ENCODE results near the gene PTP4A2.

Gene PTP4A2

DNA sequence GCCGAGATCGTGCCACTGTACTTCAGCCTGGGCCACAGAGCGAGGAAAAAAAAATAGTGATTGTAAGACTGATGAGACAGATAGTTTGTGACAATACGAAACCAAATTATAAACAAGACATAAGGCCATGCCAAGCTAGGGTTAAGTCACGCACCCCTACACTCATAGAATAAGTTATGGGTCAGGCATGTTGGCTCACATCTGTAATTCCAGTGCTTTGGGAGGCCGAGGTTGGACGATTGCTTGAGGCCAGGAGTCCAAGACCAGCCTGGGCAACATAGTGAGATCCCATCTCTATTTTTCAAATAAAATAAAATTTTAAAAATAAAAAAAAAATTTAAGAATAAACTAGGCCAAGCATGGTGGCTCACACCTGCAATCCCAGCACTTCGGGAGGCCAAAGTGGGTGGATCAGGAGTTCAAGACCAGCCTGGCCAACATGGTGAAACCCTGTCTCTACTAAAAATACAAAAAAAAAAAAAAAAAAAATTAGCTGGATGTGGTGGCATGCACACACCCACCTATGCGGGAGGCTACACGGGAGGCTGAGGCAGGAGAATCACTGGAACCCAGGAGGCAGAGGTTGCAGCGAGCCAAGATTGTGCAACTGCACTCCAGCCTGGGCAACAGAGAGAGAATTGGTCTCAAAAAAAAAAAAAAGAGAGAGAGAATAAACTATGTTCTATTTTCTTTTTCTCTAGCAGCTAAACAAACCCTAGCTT lies 72.3 kb downstream of the PTP4A2 start:
- Histone ChIP-seq H3K9ac (no peak overlapping the region), H3K4me3 (ENCODE audit: low read depth, low read length) (no peak overlapping the region), H3K4me1 (no peaks in the 10 kb centered on the region), H3K4me2 (ENCODE audit: low read length) (no peak overlapping the region), H3K36me3 (ENCODE audit: control insufficient read depth, insufficient read depth, low read length) (no peaks in the 10 kb centered on the region), H3K79me2 (no peaks in the 10 kb centered on the region), H3K27me3 (ENCODE audit: control insufficient read depth, insufficient read depth, low read length) (no peaks in the 10 kb centered on the region), H2AFZ (no peak overlapping the region), H3K9me3 (ENCODE audit: control insufficient read depth, low read length) (no peaks in the 10 kb centered on the region), H3K27ac (no peak overlapping the region)
- TF ChIP-seq, protein P1, sequence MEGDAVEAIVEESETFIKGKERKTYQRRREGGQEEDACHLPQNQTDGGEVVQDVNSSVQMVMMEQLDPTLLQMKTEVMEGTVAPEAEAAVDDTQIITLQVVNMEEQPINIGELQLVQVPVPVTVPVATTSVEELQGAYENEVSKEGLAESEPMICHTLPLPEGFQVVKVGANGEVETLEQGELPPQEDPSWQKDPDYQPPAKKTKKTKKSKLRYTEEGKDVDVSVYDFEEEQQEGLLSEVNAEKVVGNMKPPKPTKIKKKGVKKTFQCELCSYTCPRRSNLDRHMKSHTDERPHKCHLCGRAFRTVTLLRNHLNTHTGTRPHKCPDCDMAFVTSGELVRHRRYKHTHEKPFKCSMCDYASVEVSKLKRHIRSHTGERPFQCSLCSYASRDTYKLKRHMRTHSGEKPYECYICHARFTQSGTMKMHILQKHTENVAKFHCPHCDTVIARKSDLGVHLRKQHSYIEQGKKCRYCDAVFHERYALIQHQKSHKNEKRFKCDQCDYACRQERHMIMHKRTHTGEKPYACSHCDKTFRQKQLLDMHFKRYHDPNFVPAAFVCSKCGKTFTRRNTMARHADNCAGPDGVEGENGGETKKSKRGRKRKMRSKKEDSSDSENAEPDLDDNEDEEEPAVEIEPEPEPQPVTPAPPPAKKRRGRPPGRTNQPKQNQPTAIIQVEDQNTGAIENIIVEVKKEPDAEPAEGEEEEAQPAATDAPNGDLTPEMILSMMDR (IDR thresholded peaks at IDR 0.05), result no peak

DNA sequence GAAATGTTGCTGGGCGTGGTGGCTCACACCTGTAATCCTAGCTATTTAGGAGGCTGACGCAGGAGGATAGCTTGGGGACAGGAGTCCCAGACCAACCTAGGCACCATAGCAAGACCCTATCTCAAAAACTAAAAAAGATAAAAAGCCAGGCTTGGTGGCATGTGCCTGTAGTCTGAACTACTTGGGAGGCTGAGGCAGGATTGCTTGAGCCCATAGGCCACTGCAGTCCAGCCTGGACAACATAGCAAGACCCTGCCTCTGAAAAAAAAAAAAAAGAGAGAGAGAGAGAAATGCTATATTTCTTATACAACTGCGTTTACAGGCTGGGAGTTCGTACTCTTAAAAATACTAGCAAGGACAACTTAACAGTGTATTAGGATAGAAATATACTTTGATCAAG lies 76.1 kb downstream of the PTP4A2 start:
- H3K4me1 ChIP-seq, result no peaks in the 10 kb centered on the region
- H2AFZ ChIP-seq, result no peak overlapping the region
- no peak overlapping the region for H3K4me2 ChIP-seq (ENCODE audit: low read length)
- no peaks in the 10 kb centered on the region for H3K27me3 ChIP-seq (ENCODE audit: control insufficient read depth, insufficient read depth, low read length)
- H3K36me3 ChIP-seq (ENCODE audit: control insufficient read depth, insufficient read depth, low read length), result no peaks in the 10 kb centered on the region
- H3K9ac ChIP-seq, result no peak overlapping the region
- H3K4me3 ChIP-seq (ENCODE audit: low read depth, low read length), result no peak overlapping the region
- no peaks in the 10 kb centered on the region for H3K9me3 ChIP-seq (ENCODE audit: control insufficient read depth, low read length)
- TF ChIP-seq, protein P1 (IDR thresholded peaks at IDR 0.05), result no peak
- H3K79me2 ChIP-seq, result no peaks in the 10 kb centered on the region
- H3K27ac ChIP-seq, result no peak overlapping the region

DNA sequence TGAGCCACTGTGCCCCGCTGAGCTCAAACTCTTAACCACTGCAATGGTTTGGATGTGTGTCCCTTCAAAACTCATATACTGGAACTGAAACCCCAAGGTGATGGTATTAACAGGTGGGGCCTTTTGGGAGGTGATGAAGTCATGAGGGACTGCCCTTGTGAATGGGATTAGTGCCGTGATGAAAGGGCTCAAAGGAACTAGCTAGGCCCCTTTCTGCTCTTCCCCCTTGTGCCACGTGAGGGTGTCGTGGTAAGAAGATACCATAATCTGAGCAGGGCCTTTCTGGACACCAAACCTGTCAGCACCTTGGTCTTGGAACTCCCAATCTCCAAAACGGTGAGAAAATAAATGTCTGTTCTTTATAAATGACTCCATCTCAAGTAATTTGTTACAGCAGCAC lies 76.8 kb downstream of the PTP4A2 start:
- no peak overlapping the region for H3K27ac ChIP-seq
- no peaks in the 10 kb centered on the region for H3K4me1 ChIP-seq
- no peaks in the 10 kb centered on the region for H3K36me3 ChIP-seq (ENCODE audit: control insufficient read depth, insufficient read depth, low read length)
- H3K79me2 ChIP-seq, result no peaks in the 10 kb centered on the region
- H3K9me3 ChIP-seq (ENCODE audit: control insufficient read depth, low read length), result no peaks in the 10 kb centered on the region
- no peak overlapping the region for H3K9ac ChIP-seq
- H3K4me3 ChIP-seq (ENCODE audit: low read depth, low read length), result no peak overlapping the region
- no peaks in the 10 kb centered on the region for H3K27me3 ChIP-seq (ENCODE audit: control insufficient read depth, insufficient read depth, low read length)
- H3K4me2 ChIP-seq (ENCODE audit: low read length), result no peak overlapping the region
- H2AFZ ChIP-seq, result no peak overlapping the region
- TF ChIP-seq, protein P1 (IDR thresholded peaks at IDR 0.05), result no peak

DNA sequence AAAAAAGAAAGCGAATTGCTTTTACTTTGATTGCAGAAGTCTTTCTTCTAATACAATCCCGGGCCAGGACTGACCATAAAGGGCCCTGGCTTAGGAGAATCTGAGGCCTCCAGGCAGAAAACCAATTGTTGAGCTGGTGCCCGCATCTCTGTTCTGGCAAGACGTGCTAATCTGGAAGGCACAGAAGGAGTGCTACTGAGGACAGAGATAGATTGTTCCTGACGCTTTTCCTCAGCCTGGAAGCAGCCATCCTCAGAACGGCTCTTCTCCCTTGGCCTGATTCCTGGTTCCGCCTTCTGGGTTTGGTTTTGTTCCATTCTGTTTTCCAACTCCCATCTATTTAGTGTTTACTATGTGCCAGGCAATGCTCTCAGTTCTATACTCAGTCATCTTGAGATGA lies 77.6 kb downstream of the PTP4A2 start:
- no peak overlapping the region for H2AFZ ChIP-seq
- no peaks in the 10 kb centered on the region for H3K4me1 ChIP-seq
- no peak overlapping the region for H3K4me2 ChIP-seq (ENCODE audit: low read length)
- no peaks in the 10 kb centered on the region for H3K79me2 ChIP-seq
- H3K36me3 ChIP-seq (ENCODE audit: control insufficient read depth, insufficient read depth, low read length), result no peaks in the 10 kb centered on the region
- TF ChIP-seq, protein P1 (IDR thresholded peaks at IDR 0.05), result no peak
- no peaks in the 10 kb centered on the region for H3K9me3 ChIP-seq (ENCODE audit: control insufficient read depth, low read length)
- H3K9ac ChIP-seq, result no peak overlapping the region
- H3K27ac ChIP-seq, result no peak overlapping the region
- H3K27me3 ChIP-seq (ENCODE audit: control insufficient read depth, insufficient read depth, low read length), result no peaks in the 10 kb centered on the region
- H3K4me3 ChIP-seq (ENCODE audit: low read depth, low read length), result no peak overlapping the region

DNA sequence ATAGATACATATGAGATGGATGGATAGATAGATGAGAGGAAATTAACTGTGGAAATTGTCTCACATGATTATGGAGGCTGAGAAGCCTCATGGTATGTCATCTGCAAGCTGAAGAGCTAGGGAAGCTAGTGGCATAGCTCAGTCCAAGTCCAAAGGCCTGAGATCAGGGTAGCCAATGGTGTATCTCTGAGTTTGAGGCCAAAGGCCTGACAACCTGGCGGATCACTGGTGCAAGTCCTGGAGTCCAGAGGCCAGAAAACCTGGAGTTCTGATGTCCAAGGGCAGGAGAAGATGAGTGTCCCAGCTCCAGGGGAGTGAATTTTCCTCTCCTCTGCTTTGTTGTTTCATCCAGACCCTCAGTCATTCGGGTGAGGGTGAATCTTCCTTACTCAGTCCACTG lies 78.4 kb downstream of the PTP4A2 start:
- H3K4me2 ChIP-seq (ENCODE audit: low read length), result no peak overlapping the region
- H2AFZ ChIP-seq, result no peak overlapping the region
- H3K4me3 ChIP-seq (ENCODE audit: low read depth, low read length), result no peak overlapping the region
- H3K36me3 ChIP-seq (ENCODE audit: control insufficient read depth, insufficient read depth, low read length), result no peaks in the 10 kb centered on the region
- H3K4me1 ChIP-seq, result no peaks in the 10 kb centered on the region
- H3K9me3 ChIP-seq (ENCODE audit: control insufficient read depth, low read length), result no peaks in the 10 kb centered on the region
- no peaks in the 10 kb centered on the region for H3K27me3 ChIP-seq (ENCODE audit: control insufficient read depth, insufficient read depth, low read length)
- TF ChIP-seq, protein P1 (IDR thresholded peaks at IDR 0.05), result no peak
- no peak overlapping the region for H3K9ac ChIP-seq
- no peak overlapping the region for H3K27ac ChIP-seq
- H3K79me2 ChIP-seq, result no peaks in the 10 kb centered on the region
